ENCODE results near the gene QRFP.

Gene QRFP

GRCh38 chr9:130933114-130934046 lies 36.8 kb upstream of the QRFP start:
- DNase-seq = no peak

GRCh38 chr9:130932255-130933079 lies 35.9 kb upstream of the QRFP start:
- DNase-seq = no peak

- no peak for DNase-seq
These were observed 35.1 kb upstream of the QRFP start for GRCh38 chr9:130931508-130932254.

GRCh38 chr9:130930804-130931349 lies 34.3 kb upstream of the QRFP start:
- DNase-seq = no peak

GRCh38 chr9:130930132-130930803 lies 33.7 kb upstream of the QRFP start:
- no peak for DNase-seq

- no peak for DNase-seq
These were observed 33.0 kb upstream of the QRFP start for GRCh38 chr9:130929571-130930038.

GRCh38 chr9:130927995-130928900 lies 31.6 kb upstream of the QRFP start:
- DNase-seq = peak; percentile 24

- DNase-seq = no peak
These were observed 30.7 kb upstream of the QRFP start for GRCh38 chr9:130927338-130927737.

GRCh38 chr9:130925050-130925678 lies 28.6 kb upstream of the QRFP start:
- DNase-seq = no peak

GRCh38 chr9:130924448-130924788 lies 27.8 kb upstream of the QRFP start:
- no peak for DNase-seq

GRCh38 chr9:130923611-130924447 lies 27.2 kb upstream of the QRFP start:
- no peak for DNase-seq

- DNase-seq = no peak
These were observed 26.4 kb upstream of the QRFP start for GRCh38 chr9:130922893-130923610.

GRCh38 chr9:130921989-130922892 lies 25.6 kb upstream of the QRFP start:
- DNase-seq = no peak

GRCh38 chr9:130921300-130921988 lies 24.8 kb upstream of the QRFP start:
- no peak for DNase-seq

- no peak for DNase-seq
These were observed 24.2 kb upstream of the QRFP start for GRCh38 chr9:130920762-130921299.

GRCh38 chr9:130920233-130920632 lies 23.6 kb upstream of the QRFP start:
- DNase-seq = no peak

Data from NCI-H146 (cell line).